ENCODE results near the gene WDFY2. TPM values are rescaled to one million over a fixed set of nuclear protein-coding genes. Genes with fewer than 3 reads are reported as not detected.

The WDFY2 gene
- total and polyA plus RNA-seq, 2 experiments from 2014 or later, result 11.4 to 24.0 TPM

- Histone ChIP-seq H3K36me3 (ENCODE audit: insufficient read depth) (no peaks in the 10 kb centered on the region; the same call in 1 of the 2 replicates), H3K27me3 (ENCODE audit: insufficient read depth) (no peaks in the 10 kb centered on the region), H3K4me2 (no peak overlapping the region), H3F3A (replicated peaks; ENCODE audit: low read depth) (no peaks in the 10 kb centered on the region), H4K20me1 (replicated peaks; ENCODE audit: insufficient read depth) (no peaks in the 10 kb centered on the region), H3K79me2 (replicated peaks; ENCODE audit: insufficient read depth) (peaks cover 13% of the 10 kb centered on the region; the same call in 1 of the 2 replicates), H3K9me2 (ENCODE audit: insufficient read depth) (no peaks in the 10 kb centered on the region; the same call in 1 of the 2 replicates), H3K27ac (ENCODE audit: low read depth) (no peak overlapping the region), H3K4me3 (no peak overlapping the region), H3K4me1 (ENCODE audit: insufficient read depth) (no peaks in the 10 kb centered on the region), H2AFZ (no peak overlapping the region)
- H3K4me1 Mint-ChIP-seq, result no peaks in the 10 kb centered on the region
- no peaks in the 10 kb centered on the region for H3K27me3 Mint-ChIP-seq (ENCODE audit: insufficient read depth, low read depth, poor library complexity)
- no peak for TF ChIP-seq ZNF114 (CRISPR knock-in tag; IDR thresholded peaks at IDR 0.05)
- no peak for TF ChIP-seq ZNF462 (CRISPR knock-in tag; IDR thresholded peaks at IDR 0.05)
- TF ChIP-seq ZNF331 (CRISPR knock-in tag; IDR thresholded peaks at IDR 0.05; ENCODE audit: low read depth), result no peak
- TF ChIP-seq JUNB (IDR thresholded peaks at IDR 0.05; ENCODE audit: unreplicated experiment), result no peak
- no peak for TF ChIP-seq ETS1 (IDR thresholded peaks at IDR 0.05)
- no peak for TF ChIP-seq EZH2phosphoT487 (IDR thresholded peaks at IDR 0.05; ENCODE audit: unreplicated experiment)
- TF ChIP-seq CREB1 (CRISPR knock-in tag; IDR thresholded peaks at IDR 0.05; ENCODE audit: low read depth), result no peak
- no peak for TF ChIP-seq POLR2AphosphoS5 (IDR thresholded peaks at IDR 0.05; ENCODE audit: low read depth)
- TF ChIP-seq CTCF (conservative IDR thresholded peaks at IDR 0.05; ENCODE audit: low read depth in 2 of 2), result no peak
- TF ChIP-seq STAT1 (IDR thresholded peaks at IDR 0.05; ENCODE audit: unreplicated experiment), result no peak
- TF ChIP-seq REST (IDR thresholded peaks at IDR 0.05; ENCODE audit: unreplicated experiment), result no peak
- TF ChIP-seq EZH2 (IDR thresholded peaks at IDR 0.05; ENCODE audit: low read depth, unreplicated experiment), result no peak
- TF ChIP-seq NANOG (IDR thresholded peaks at IDR 0.05; ENCODE audit: borderline replicate concordance), result no peak
- H3K27ac Mint-ChIP-seq, result no peak overlapping the region
- H3K9me3 Mint-ChIP-seq, result peaks cover 7% of the 10 kb centered on the region; the same call in 1 of the 3 replicates
- H3K4me3 Mint-ChIP-seq, result no peak overlapping the region
- DNase-seq (ENCODE audit: low spot score), result no peak
- no peak for ATAC-seq
- peaks cover 36% of the 10 kb centered on the region for H3K36me3 Mint-ChIP-seq (ENCODE audit: low read depth)
These were observed 120.4 kb downstream of the WDFY2 start for GRCh38 chr13:51704399-51705313.
